UCSD-AML1 (cell line): Measurements from ENCODE around the gene PLCD4.
A peak's percentile ranks its signal among the peaks of the same experiment; 100 is the strongest.

Source experiments
- DNase-seq: peaks from one replicate; lab custom pipeline; 2025; ENCODE audit not compliant: unreplicated experiment; lab: John Stamatoyannopoulos, UW

PLCD4 gene

DNA sequence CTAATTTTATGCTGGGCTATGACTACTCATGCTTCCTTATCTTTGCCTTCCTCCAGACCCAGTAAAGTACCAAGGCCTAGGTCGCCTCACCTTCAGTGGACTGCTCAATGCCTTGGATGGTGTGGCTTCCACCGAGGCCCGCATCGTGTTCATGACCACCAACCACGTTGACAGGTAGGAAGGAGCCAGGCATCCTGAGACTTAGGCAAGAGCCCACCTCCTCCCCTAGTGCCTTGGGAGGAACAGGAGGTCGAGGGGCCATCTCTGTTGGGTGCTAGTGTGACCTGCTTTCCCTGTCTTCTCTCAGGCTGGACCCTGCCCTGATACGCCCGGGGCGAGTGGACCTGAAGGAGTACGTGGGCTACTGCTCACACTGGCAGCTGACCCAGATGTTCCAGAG, 55.1 kb downstream of the PLCD4 start:
- DNase-seq: no peak

DNA sequence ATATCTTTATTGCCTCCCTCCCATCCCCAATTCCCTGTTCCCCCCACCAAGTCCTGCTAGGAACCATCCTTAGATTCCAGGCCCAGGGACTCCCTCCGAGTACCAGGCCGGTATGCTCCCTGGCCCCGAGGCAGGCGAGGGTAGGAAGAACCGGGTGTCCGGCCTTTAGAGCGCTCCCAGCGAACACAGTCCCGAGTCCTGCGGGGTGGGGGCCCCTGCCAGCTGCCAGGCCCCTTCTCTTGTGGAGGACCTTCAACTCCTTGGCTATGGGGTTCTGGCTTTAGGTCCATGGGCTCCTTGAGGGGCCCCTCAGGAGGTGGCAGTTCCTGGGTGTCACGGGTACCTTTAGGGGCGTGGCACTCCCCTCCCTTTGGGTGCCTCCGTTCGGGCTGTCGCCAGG, 56.2 kb downstream of the PLCD4 start:
- no peak for DNase-seq

DNA sequence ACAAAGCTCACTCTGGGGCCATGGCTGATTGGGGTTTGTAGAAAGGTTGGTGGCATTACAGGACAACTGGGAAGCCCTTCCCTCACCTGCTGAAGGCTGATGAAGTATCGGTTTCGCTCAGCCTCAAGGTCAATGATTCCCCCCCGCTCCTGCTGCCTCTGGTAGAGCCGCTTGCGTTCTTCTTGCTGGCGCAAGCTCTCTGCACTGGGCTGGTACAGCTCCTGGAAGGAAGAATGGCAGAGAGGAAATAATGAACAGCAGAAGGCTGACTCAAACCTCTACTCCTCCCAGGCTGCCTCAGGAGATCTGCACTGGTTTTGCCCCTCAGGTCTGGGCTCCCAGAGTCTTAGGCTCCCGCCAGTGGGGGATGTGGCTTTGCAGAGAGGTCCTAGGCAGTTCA, 57.0 kb downstream of the PLCD4 start:
- no peak for DNase-seq

DNA sequence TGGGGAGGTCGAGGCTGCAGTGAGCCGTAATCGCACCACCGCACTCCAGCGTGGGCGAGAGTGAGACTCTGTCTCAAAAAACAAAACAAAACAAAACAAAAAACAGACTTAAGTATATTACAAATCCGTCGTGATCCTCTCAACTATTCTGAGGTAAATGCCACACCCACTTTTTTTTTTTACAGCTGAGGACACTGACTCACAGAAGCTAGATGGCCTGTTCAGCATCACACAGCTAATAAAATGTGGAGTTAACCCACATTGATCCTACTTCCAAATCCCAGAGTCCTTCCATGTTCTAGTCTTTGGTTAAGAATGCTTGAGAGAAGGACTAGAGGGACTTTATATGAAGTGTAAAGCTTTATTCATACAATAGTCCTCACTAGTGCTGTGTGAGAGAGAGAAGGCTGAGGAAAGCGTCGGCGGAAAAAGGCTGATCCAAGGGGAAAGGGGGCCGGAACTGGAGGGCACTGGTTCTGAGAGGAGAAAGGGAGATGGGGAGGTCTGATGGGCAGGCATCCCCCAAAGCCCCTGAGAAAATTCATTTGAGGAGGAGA, 63.5 kb downstream of the PLCD4 start:
- DNase-seq: no peak

DNA sequence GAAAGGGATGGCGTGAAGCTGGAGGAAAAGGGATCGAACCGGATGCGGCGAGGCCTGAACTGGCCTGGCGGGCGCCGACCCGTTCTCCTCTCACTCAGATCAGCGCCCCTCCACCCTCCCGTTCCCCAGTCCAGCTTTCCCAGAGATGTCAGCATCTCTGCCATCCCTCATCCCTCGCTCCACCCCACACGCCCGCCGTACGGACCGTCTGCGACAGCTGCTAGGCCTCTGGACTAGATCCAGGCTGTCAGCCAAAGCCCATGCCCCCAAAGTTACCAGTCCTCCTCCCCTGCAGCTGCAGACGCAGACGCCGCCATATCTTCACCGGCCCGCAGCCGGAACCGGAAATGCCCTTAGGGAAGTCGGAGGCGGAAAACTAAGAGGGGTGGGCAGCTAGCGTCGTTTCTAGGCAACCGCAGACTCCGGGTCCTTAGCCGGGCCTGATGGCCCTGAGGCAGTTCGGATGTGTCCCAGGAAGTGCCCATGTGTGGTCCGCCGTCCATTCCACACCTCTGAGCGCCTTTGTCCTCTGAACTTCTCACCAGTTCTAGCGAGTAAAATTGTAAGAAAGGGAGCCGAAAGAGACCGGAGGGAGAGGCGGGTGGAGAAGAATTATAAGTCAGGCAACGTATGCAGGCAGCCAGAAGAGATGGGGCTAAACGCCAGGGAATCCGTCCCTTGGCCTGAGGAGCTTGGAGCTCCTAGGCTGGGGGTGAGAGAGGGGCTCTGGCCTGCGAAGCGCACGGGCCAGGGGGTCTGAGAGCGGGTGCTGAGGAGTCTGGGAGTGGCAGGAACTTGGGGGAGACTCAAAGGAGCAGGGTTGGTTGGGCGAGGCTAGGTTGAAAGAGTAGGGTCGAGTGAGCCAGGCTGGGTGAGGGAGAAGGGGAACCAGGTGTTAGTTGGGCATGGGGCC, 64.2 kb downstream of the PLCD4 start, which contains the start of the genes RNF25 and STK36:
TSS of gene RNF25 (minus strand) at position 349 of the 913 bp plus-strand sequence. CDS start at position 317, 32 bp downstream.
TSS of gene STK36 (plus strand) at position 433 of the 913 bp plus-strand sequence. CDS start 744 bp downstream, outside the sequence.
- DNase-seq: peak; percentile 87

DNA sequence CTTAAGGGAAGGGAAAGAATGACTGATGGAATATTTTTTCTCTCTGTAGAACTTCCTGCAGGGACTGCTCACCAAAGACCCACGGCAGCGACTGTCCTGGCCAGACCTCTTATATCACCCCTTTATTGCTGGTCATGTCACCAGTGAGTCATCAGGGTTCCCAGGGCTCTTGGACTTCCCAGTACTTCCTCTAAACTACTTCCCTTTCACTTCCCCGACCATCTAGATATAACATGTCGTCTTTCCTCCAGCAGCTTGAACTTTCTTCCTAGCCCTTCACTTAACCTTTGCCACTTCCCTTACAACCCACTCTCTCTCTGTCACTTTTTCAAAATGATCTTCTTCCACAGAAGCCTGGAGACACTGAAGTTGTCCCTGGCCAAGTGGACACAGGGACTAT, 71.4 kb downstream of the PLCD4 start:
- peak; percentile 24 for DNase-seq

DNA sequence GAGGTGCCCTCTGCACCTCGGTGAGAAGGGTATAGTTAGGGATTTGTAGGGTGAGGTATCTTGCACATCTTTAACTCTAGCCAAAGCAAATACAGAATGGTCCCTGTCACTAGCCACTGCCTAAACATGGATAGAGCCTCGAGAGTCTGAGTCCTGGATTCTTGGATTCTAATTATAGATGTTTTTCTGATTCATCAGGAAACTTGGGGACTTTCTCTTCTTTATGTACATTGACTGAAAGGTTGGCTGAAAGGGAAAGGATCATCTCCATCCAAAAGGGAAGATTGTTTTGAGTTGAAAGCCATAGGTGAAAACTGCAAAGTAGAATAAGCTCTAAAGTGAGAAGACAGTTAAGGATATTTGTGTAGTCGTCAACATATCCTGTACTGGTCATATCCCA, 72.4 kb downstream of the PLCD4 start:
- DNase-seq: no peak
